IPS-18c (cell line): ENCODE results near the gene TRDMT1.

Experiments used
- H3K4me3 ChIP-seq: 2 replicates; pipeline ENCODE4 v1.7.0; 2013; ENCODE audit warnings: low read depth, mild to moderate bottlenecking, low read length, moderate library complexity; ENCODE audit not compliant: insufficient read depth
- H3K9me3 ChIP-seq: one replicate; pipeline ENCODE4 v1.6.1; 2013; ENCODE audit warnings: mild to moderate bottlenecking, low read length, moderate library complexity; ENCODE audit not compliant: control insufficient read depth, insufficient read depth

TRDMT1 gene

DNA sequence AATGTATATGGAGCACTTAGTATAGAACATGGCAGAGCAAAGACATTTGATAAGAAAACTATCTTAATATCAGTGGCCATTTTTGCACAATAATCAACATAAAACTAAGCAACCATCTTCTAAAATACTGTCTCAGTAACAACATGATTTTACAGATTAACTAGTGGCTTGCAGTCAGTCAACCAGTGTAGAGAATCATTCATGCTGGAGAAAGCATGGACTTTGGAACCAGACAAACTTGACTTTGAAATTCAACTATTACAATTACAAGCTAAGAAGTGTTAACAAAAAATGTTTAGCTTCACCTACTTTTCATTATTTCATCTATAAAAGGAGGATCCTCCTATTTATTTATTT is 99.6 kb downstream of the TRDMT1 start:
- H3K9me3 ChIP-seq, result no peaks in the 10 kb centered on the region
- H3K4me3 ChIP-seq, result no peak overlapping the region

DNA sequence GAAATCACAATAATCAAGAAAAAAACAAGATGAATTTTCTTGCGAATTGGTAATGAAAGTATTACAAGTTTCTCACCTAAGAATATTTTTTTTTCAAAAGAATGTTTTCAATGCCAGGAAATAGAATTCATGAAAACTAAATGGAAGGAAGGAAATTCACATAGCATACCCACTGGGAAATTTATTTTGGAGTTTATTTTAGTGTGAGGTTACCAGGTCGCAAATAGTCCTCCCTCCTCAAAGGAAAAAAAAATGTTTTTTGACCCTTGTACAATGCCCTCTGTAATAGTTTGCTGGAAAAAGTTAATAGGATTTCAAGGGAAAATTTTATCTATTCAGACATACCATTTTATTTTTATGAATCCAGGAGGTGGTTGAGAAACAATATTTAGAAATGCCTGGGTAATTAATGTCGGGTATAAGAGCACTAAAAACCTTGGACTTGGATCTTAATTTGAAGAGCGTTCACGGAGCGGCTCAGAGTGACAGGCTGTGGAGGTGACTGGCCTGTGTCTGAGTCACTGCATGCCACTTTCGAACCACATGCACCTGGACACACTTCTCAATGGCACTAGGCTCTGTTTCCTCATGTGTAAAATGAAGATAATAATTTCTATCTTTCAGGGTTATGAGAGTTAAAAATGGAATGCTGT is 100.1 kb downstream of the TRDMT1 start:
- Histone ChIP-seq H3K9me3 (no peaks in the 10 kb centered on the region), H3K4me3 (no peak overlapping the region)

DNA sequence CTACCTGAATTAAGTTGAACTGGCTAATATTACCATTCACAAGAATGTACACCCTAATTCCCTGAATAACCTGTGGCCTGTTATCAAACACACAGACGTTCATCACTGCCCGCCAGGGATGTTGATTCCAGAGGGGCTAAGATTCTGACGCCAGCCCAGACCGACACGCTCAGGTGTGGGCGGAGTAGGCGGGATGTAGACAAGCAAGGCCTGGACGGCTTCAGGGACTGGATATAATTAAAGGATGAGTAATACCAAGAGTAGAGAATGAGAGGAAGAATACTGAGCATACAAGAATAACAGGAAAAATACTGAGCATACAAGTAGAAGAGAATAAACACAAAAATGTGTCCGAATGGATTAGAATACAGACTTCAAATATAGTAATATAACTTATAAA is 100.9 kb downstream of the TRDMT1 start:
- H3K4me3 ChIP-seq, result no peak overlapping the region

DNA sequence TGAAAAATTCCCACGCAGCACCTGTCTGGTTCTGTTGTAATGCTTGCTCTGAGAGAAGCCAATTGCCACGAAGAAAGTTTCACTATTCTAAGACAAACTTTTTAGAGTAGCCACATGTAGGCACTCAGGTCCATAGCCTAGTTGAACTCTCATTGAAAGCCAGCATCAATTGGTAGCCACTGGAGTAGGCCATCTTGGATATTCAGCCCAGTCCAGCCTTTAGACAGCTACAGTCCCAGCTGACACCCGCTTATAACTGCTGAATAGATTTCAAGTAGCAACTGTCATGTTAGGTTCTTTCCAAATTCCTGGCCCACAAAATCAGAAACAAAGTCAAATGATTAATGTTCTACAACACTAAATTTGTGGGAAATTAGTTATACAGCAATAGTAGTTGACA is 103.5 kb downstream of the TRDMT1 start:
- Histone ChIP-seq H3K9me3 (no peaks in the 10 kb centered on the region), H3K4me3 (no peak overlapping the region)

More for the DNA sequence above, 100.9 kb downstream of the TRDMT1 start:
- H3K9me3 ChIP-seq, result no peaks in the 10 kb centered on the region
